Body of pancreas (tissue), 4 donors: ENCODE results near the gene TMEM50A.
"Not testable (repeated sequence)": the region's sequence is repeated elsewhere in the genome, so short reads cannot be mapped to it uniquely, and the experiment has no call there.

ENCODE experiments used
- POLR2A ChIP-seq, 3 donors: fragments of 450-650 bp; IDR thresholded peaks; one replicate each; pipeline ENCODE4 v1.6.1; 2016; ENCODE audit warnings: antibody characterized with exemption in 3 of 3, mild to moderate bottlenecking in 2 of 3
- TF ChIP-seq, protein P1 (sequence below), 7 experiments: fragments of 450-650 bp in 4 of 7; fragments of 200-600 bp in 3 of 7; sonication (generic) in 3 of 7; IDR thresholded peaks; one replicate each; pipeline ENCODE4 v1.5.1; 2016 to 2019; ENCODE audit warnings: antibody characterized with exemption in 7 of 7

GRCh38 chr1:25300729-25301128 lies 37.4 kb upstream of the TMEM50A start:
- TF ChIP-seq, protein P1, sequence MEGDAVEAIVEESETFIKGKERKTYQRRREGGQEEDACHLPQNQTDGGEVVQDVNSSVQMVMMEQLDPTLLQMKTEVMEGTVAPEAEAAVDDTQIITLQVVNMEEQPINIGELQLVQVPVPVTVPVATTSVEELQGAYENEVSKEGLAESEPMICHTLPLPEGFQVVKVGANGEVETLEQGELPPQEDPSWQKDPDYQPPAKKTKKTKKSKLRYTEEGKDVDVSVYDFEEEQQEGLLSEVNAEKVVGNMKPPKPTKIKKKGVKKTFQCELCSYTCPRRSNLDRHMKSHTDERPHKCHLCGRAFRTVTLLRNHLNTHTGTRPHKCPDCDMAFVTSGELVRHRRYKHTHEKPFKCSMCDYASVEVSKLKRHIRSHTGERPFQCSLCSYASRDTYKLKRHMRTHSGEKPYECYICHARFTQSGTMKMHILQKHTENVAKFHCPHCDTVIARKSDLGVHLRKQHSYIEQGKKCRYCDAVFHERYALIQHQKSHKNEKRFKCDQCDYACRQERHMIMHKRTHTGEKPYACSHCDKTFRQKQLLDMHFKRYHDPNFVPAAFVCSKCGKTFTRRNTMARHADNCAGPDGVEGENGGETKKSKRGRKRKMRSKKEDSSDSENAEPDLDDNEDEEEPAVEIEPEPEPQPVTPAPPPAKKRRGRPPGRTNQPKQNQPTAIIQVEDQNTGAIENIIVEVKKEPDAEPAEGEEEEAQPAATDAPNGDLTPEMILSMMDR (IDR thresholded peaks at IDR 0.05): not testable (repeated sequence)
- TF ChIP-seq POLR2A (IDR thresholded peaks at IDR 0.05): not testable (repeated sequence)
